ENCODE measurements around the gene TICAM1.
"Not testable (repeated sequence)": the region's sequence is repeated elsewhere in the genome, so short reads cannot be mapped to it uniquely, and the experiment has no call there.

The TICAM1 gene

DNA sequence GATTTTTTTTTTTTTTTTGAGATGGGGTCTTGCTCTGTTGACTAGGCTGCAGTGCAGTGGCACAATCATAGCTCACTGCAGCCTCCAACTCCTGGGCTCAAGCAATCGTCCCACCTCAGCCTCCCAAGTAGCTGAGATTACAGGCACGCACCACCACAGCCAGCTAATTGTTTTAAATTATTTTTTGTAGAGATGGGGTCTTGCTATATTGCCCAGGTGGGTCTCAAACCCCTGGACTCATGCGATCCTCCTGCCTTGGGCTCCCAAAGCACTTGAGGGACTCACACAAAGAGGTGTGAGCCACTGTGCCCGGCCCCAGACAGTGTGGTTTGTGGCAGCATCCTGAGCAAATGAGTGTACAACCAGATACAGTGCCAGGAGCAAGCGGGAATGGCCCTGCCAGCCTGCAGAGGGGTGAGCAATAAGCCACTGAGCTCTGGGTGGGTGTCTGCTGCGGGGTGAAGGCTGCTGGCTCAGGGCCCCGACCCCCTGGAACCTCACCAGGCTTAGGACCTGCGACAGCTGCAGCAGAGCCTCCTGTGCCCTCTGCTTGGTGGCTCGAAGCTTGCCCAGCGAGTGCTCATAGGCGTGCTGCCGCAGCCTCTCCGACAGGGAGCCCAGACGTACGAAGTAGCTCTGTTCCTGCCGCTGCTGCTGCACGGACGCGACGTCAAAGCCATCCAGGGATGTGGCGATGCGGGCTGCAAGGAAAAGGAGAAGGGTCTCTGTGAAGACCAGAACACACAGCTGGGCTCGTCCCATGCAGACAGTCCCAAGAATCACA lies 15.9 kb upstream of the TICAM1 start:
- Histone ChIP-seq H3K79me2 (ENCODE audit: insufficient read depth, low read length) (no peaks in the 10 kb centered on the region), H4K20me1 (ENCODE audit: insufficient read depth, low read length) (peaks cover 5% of the 10 kb centered on the region; the same call in 1 of the 2 replicates), H3K4me3 (ENCODE audit: low read depth in 1 of 2, low read length in 2 of 2) (no peak overlapping the region), H3K4me2 (ENCODE audit: insufficient read depth, low read length) (no peak overlapping the region), H3K9ac (ENCODE audit: low read depth, low read length) (no peak overlapping the region), H2AFZ (ENCODE audit: low read depth, low read length) (no peak overlapping the region), H3K9me3 (ENCODE audit: insufficient read depth, low read length, severe bottlenecking) (no peaks in the 10 kb centered on the region), H3K4me1 (ENCODE audit: insufficient read depth, low read length) (no peaks in the 10 kb centered on the region), H3K27ac (ENCODE audit: low read length) (no peak overlapping the region), H3K27me3 (ENCODE audit: insufficient read depth, low read length, poor library complexity) (no peaks in the 10 kb centered on the region), H3K36me3 (ENCODE audit: insufficient read depth, low read length) (peaks cover 42% of the 10 kb centered on the region)
- TF ChIP-seq CTCF (IDR thresholded peaks at IDR 0.05; ENCODE audit: borderline replicate concordance, extremely low read depth, low read length, poor library complexity, severe bottlenecking) (no peak), EZH2 (IDR thresholded peaks at IDR 0.05; ENCODE audit: borderline replicate concordance, low read depth, low read length, severe bottlenecking) (no peak)
- ATAC-seq (ENCODE audit: insufficient read depth, low read depth) (no peak), DNase-seq (no peak)

GRCh38 chr19:4845975-4846374 lies 14.5 kb upstream of the TICAM1 start:
- H3K4me3 ChIP-seq (ENCODE audit: low read depth in 1 of 2, low read length in 2 of 2); H3K9ac ChIP-seq (ENCODE audit: low read depth, low read length); H3K9me3 ChIP-seq (ENCODE audit: insufficient read depth, low read length, severe bottlenecking); DNase-seq; H3K27me3 ChIP-seq (ENCODE audit: insufficient read depth, low read length, poor library complexity); H3K79me2 ChIP-seq (ENCODE audit: insufficient read depth, low read length); H3K4me2 ChIP-seq (ENCODE audit: insufficient read depth, low read length); H3K27ac ChIP-seq (ENCODE audit: low read length); ATAC-seq (ENCODE audit: insufficient read depth, low read depth); H4K20me1 ChIP-seq (ENCODE audit: insufficient read depth, low read length); H3K4me1 ChIP-seq (ENCODE audit: insufficient read depth, low read length); H2AFZ ChIP-seq (ENCODE audit: low read depth, low read length): not testable (repeated sequence)
- H3K36me3 ChIP-seq (ENCODE audit: insufficient read depth, low read length), result peaks cover 37% of the 10 kb centered on the region

DNA sequence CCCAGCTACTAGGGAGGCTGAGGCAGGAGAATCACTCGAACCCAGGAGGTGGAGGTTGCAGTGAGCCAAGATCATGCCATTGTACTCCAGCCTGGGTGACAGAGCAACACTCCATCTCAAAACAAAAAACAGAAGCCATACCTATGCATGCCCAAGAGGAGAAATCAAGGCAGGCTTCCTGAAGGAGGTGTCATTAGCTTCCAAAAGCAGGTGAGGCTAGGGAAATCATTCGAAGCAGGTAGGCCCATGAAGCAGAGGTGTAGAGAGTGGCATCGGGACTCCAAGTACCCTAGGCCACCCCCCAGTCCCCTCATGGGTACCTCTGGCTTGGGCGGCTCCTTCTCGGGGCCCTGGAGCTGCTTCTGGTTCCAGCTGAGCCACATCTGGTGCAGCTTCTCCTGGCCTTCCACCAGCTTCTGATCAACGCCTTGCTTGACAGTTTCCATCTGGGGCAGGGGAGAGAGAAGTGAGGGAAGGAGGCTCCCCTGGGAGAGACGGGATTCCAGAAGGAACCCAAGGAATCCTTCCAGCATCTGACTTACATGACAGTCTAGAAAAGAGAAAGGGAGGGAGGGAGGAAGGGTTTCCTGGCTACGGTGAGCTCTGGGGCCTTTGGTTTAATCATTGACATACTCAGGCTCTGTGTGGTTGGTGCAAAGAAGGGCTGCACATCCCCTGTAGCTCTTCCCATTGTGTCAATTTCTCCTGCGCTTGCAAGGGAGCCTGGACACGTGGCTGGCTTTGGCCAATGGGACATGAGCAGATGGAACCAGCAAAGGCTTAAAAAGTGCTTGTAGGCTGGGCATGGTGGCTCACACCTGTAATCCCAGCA lies 13.1 kb upstream of the TICAM1 start:
- Histone ChIP-seq H4K20me1 (ENCODE audit: insufficient read depth, low read length) (no peaks in the 10 kb centered on the region; the same call in 1 of the 2 replicates), H3K9me3 (ENCODE audit: insufficient read depth, low read length, severe bottlenecking) (no peaks in the 10 kb centered on the region), H3K9ac (ENCODE audit: low read depth, low read length) (no peak overlapping the region), H3K4me3 (ENCODE audit: low read depth in 1 of 2, low read length in 2 of 2) (no peak overlapping the region), H3K36me3 (ENCODE audit: insufficient read depth, low read length) (peaks cover 38% of the 10 kb centered on the region), H3K4me1 (ENCODE audit: insufficient read depth, low read length) (no peaks in the 10 kb centered on the region), H3K27ac (ENCODE audit: low read length) (no peak overlapping the region), H3K27me3 (ENCODE audit: insufficient read depth, low read length, poor library complexity) (no peaks in the 10 kb centered on the region), H2AFZ (ENCODE audit: low read depth, low read length) (no peak overlapping the region), H3K4me2 (ENCODE audit: insufficient read depth, low read length) (no peak overlapping the region), H3K79me2 (ENCODE audit: insufficient read depth, low read length) (no peaks in the 10 kb centered on the region)
- ATAC-seq (ENCODE audit: insufficient read depth, low read depth) (no peak), DNase-seq (no peak)
- TF ChIP-seq CTCF (IDR thresholded peaks at IDR 0.05; ENCODE audit: borderline replicate concordance, extremely low read depth, low read length, poor library complexity, severe bottlenecking) (no peak), EZH2 (IDR thresholded peaks at IDR 0.05; ENCODE audit: borderline replicate concordance, low read depth, low read length, severe bottlenecking) (no peak)

GRCh38 chr19:4843647-4843965 lies 12.1 kb upstream of the TICAM1 start:
- no peak overlapping the region for H3K9ac ChIP-seq (ENCODE audit: low read depth, low read length)
- no peak overlapping the region for H3K4me2 ChIP-seq (ENCODE audit: insufficient read depth, low read length)
- H3K27ac ChIP-seq (ENCODE audit: low read length), result no peak overlapping the region
- H2AFZ ChIP-seq (ENCODE audit: low read depth, low read length), result no peak overlapping the region
- ATAC-seq (ENCODE audit: insufficient read depth, low read depth), result no peak
- H3K4me1 ChIP-seq (ENCODE audit: insufficient read depth, low read length), result no peaks in the 10 kb centered on the region
- no peaks in the 10 kb centered on the region for H3K27me3 ChIP-seq (ENCODE audit: insufficient read depth, low read length, poor library complexity)
- TF ChIP-seq EZH2 (IDR thresholded peaks at IDR 0.05; ENCODE audit: borderline replicate concordance, low read depth, low read length, severe bottlenecking) (no peak), CTCF (IDR thresholded peaks at IDR 0.05; ENCODE audit: borderline replicate concordance, extremely low read depth, low read length, poor library complexity, severe bottlenecking) (no peak)
- no peaks in the 10 kb centered on the region for H3K79me2 ChIP-seq (ENCODE audit: insufficient read depth, low read length)
- H3K9me3 ChIP-seq (ENCODE audit: insufficient read depth, low read length, severe bottlenecking), result no peaks in the 10 kb centered on the region
- DNase-seq, result no peak
- H4K20me1 ChIP-seq (ENCODE audit: insufficient read depth, low read length), result no peaks in the 10 kb centered on the region; the same call in 1 of the 2 replicates
- H3K4me3 ChIP-seq (ENCODE audit: low read depth in 1 of 2, low read length in 2 of 2), result no peak overlapping the region
- peaks cover 44% of the 10 kb centered on the region for H3K36me3 ChIP-seq (ENCODE audit: insufficient read depth, low read length)
